HG03095 (cell line): ENCODE data around the gene HIPK4.

Source experiments
- ATAC-seq: cut with Tn5 transposase; IDR thresholded peaks from one replicate; pipeline ENCODE4 v1.9.1; 2021; ENCODE audit warnings: moderate library complexity; ENCODE audit not compliant: unreplicated experiment

The HIPK4 gene

GRCh38 chr19:40367577-40368434 lies 22.2 kb downstream of the HIPK4 start:
- no peak for ATAC-seq

DNA sequence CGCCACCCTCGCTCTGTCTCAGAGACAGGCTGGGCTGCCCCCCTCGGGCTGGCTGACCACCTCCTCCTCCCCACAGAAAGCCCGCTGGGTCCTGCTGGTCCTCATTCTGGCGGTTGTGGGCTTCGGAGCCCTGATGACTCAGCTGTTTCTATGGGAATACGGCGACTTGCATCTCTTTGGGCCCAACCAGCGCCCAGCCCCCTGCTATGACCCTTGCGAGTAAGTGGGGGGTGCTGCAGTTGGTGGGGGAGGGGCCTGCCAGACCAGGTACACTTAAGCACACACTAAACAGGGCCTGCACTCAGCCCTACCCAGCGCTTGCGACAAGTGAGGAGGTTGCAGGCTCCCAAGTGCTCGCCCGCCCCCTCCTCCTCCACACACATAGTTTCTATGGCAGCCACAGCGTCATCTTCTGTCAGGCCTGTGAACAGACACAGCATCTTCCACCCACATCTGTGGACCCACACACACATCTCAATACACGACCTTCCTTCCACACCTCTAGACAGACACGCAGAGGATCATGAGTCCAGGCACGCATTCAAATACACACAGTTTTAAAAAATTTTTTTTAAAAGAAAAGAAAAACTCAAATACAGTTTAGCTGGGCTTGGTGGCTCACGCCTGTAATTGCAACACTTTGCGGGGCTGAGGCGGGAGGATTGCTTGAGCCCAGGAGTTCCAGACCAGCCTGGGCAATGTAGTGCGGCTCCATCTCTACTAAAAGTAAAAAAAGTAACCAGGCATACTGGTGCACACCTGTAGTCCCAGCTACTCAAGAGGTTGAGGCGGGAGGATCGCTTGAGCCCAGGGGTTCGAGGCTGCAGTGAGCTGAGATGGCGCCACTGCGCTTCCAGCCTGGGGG lies 23.1 kb downstream of the HIPK4 start:
- no peak for ATAC-seq

- ATAC-seq = no peak
Observed at GRCh38 chr19:40365613-40366401, 24.2 kb downstream of the HIPK4 start.

GRCh38 chr19:40365010-40365409 lies 25.0 kb downstream of the HIPK4 start:
- ATAC-seq = no peak

GRCh38 chr19:40363069-40363468 lies 26.9 kb downstream of the HIPK4 start:
- ATAC-seq = no peak

- ATAC-seq = no peak
Observed at GRCh38 chr19:40362160-40362559, 27.8 kb downstream of the HIPK4 start.

DNA sequence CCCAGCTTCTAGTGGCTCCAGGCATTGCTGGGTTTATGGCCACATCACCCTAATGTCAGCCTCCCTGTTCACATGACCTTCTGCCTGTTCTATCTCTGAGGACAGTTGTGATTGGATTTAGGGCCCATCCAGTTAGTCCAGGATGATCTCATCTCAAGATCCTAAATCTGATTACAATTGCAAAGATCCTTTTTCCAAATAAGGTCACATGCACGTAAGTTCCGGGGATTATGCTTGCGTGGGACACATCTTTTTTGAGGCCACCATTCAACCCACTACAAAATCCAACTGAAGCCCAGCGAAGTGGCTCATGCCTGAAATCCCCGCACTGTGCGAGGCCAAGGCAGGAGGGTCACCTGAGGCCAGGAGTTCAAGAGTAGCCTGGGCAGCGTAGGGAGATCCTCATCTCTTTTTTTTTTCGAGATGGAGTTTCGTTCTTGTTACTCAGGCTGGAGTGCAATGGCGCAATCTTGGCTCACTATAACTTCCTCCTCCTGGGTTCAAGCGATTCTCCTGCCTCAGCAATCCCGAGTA lies 29.2 kb downstream of the HIPK4 start:
- ATAC-seq = no peak

GRCh38 chr19:40360020-40360707 lies 29.8 kb downstream of the HIPK4 start:
- no peak for ATAC-seq

GRCh38 chr19:40358773-40359172 lies 31.2 kb downstream of the HIPK4 start:
- no peak for ATAC-seq

DNA sequence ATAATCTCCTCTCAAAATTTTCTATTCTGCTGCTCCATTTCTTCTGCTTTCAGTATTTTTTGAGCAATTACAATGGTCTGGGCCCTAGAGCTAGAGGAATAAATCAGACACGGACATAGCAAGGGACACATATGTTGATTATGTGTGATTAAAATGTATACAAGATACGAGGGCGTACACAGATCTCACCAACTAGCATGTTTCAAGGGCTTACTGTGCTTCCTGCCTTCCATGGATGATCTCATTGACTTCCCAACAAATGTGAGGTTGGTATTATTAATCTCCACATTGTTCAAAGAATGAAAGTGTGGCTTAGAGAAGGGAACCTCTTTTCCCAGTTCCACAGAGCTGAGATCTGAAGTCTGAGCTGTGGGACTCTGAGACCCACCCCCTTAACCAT lies 32.3 kb downstream of the HIPK4 start:
- ATAC-seq = no peak

DNA sequence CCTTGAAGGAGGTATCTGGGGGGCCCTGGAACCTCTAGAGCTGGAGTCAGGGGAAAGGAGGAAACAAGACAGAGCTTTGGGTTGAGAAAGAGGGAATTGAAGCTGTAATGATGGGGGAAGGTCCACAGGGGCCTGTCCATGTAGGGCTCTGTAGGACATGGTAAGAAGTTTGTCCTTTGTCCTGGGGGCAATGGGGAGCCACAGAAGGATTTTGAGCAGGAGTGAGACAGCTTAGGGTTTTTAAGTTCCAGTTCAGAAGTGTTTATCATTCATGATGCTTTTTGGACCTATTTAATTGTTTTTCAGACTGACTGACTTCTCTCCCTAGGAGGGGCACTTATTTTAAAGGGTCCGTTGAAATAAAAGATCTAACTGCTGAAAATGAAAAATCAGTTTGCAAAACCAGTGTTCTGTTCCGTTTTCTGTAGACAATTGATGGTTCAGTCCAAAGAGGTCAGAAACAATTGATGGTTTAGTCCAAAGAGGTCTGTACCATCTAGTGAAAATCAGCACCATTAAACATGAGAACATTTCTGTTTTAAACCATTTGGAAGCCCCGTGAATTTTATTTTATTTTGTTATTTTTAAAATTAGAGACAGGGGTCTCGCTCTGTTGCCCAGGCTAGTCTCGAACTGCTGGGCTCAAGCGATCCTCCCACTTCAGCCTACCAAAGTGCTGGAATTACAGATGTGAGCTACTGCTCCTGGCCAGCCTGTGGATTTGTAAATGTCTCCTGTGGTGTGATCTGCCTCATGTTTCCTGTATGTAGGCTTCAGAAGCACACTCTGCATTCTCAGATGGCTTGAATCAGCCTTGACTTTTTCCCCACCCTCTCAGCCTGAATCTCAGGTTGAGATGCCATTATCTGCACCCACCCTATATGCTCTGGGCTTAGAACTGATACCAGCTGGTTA lies 33.0 kb downstream of the HIPK4 start:
- ATAC-seq = no peak

DNA sequence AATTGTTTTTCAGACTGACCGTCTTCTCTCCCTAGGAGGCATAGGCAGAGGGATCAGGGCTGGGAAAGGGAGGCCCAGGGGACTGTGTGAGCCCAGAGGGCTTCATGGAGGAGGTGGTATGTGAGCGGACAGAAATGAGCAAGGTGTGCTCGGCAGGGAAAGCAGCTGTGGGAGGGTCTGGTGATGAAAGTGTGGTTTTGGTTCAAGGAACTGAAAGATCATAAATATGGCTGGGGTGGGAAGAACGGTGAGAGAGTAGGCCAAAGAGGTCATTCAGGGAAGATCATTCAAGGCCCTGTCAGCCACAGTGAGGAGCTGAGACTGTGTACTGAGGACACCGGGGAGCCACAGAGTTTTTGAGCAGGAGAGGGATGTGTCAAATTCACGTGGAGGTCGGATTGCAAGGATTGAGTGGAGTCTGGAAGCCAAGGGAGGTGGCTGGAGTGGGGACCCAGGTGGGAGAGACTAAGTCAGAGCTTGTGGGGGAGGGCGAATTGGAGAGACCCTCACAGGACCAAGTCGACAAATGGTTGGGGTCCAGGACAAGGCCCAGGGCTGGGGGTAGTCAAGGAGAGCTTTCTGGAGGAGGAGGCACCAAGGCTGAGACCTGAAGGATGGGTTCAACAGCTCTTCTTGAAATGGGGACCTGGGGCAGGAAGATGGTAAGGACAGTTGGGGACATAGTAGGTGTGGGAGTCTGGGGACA lies 33.9 kb downstream of the HIPK4 start:
- no peak for ATAC-seq

- no peak for ATAC-seq
Observed at GRCh38 chr19:40348961-40349507, 40.9 kb downstream of the HIPK4 start.

GRCh38 chr19:40348125-40348913 lies 41.7 kb downstream of the HIPK4 start, which contains the start of the genes C19orf47 and PLD3:
Gene C19orf47, minus strand, starts transcription at chr19:40348397. Its CDS starts 6,540 bp downstream, at chr19:40341857.
Gene PLD3, plus strand, starts transcription at chr19:40348695. Its CDS starts 17,789 bp downstream, at chr19:40366484.
- peak; percentile 91 for ATAC-seq

DNA sequence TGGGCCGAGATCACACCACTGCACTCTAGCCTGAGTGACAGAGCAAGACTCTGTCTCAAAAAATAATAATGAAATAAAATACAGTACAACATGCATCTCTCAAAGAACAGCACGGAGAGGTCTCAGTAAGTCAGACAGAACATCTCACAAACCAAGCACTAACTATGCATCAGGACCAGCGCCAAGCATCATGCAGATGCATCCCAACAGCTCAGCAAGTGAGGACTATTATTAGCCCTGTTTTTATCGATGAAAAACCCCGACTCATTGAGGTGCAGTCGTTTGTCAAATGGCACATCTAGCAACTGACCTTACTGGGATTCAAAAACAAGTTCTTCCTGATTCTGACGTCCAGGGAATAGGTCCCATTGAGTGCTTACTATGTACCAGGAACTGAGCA lies 45.6 kb downstream of the HIPK4 start:
- ATAC-seq = no peak

DNA sequence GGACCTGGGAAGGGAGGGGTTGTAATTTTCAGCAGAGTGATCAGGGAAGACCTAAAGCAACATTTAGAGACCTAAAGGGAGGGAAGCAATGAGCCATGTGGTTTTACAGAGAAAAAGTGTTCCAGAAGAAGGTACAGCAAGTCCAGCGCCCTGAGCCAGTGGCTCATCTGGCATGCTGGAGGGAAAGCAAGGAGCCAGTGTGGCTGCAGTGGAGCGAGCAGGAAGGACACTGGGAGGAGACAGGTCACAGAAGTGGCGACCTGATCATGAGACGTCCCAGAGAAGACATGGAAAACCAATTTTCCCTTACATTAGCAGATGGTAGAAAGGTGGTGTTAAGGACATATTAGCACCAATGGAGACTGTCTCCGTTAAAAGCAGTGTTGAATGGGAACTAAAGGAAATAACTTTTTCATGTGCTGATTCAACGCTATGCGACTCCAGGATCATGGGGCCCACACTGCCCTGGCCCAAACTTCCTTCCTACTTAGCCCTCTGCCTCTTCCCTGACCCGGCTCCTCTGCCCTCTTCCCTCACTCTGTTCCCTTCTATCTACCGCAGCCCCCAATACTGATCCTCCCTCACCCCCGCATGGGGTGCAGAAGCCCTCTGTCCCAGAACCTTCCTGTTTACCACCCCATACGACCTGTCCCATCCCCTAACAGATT lies 47.2 kb downstream of the HIPK4 start:
- no peak for ATAC-seq
